HG02798 (cell line): ENCODE data around the gene OPA1.
"Not testable (repeated sequence)": the region's sequence is repeated elsewhere in the genome, so short reads cannot be mapped to it uniquely, and the experiment has no call there.

Source experiments
- ATAC-seq: cut with Tn5 transposase; IDR thresholded peaks from one replicate; pipeline ENCODE4 v1.9.1; 2021; ENCODE audit warnings: mild to moderate bottlenecking; ENCODE audit not compliant: unreplicated experiment, poor library complexity

The OPA1 gene

DNA sequence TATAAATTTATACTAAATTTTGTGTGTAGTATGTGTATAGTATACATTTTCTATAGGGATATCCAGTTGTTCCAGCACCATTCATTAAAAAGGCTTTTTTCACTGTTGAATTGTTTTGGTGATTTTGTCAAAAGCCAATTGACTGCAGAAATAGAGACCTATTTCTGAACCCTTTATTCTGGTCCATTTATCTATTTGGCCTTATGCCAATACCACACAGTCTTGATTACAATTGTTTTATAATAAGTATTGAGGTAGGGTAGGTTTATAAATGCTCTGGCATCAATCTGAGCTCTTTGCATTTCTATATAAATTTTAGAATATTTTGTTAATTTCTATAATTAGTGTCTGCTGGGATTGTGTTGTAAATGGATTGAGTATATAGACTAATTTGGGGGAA lies 6.5 kb upstream of the OPA1 start:
- ATAC-seq: no peak

DNA sequence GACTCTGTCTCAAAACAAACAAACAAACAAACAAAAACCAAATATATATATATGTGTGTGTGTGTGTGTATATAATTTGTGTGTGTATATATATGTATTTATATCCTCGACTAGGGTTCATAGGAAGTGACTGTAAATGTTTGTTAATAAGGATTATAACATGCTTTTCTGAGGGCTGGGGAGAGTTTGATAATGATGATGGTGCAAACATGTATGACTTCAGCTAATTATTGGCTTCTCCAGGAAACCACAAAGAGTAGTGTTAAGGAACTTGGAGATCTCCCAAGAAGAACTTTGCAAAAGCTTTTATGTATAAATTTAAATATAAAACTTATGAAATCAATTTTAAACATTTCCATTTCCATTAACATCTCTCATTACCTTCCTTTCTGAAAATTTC lies 3.9 kb upstream of the OPA1 start:
- no peak for ATAC-seq

DNA sequence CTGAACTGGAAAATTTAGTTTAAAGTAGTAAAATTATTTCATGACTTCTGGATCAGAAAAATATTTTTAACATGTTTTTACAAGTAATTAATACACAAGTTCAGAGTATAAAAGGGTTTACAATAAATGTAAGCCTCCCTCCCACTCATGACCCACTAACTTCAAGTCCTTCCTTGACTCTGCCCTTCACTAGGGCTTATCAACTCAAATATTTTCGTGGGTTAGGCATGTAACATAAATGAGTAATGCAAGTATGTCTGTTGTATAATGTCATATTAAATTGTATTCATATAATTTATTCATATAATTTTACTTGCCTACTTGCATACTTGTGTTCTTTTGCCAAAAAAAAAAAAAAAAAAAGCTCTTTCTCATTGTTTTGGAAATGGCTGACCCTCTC lies 3.4 kb upstream of the OPA1 start:
- ATAC-seq: no peak

GRCh38 chr3:193590088-193590856 lies 2.7 kb upstream of the OPA1 start:
- ATAC-seq: no peak

GRCh38 chr3:193593668-193594030 lies 641 bp downstream of the OPA1 start:
- ATAC-seq: peak; percentile 9

DNA sequence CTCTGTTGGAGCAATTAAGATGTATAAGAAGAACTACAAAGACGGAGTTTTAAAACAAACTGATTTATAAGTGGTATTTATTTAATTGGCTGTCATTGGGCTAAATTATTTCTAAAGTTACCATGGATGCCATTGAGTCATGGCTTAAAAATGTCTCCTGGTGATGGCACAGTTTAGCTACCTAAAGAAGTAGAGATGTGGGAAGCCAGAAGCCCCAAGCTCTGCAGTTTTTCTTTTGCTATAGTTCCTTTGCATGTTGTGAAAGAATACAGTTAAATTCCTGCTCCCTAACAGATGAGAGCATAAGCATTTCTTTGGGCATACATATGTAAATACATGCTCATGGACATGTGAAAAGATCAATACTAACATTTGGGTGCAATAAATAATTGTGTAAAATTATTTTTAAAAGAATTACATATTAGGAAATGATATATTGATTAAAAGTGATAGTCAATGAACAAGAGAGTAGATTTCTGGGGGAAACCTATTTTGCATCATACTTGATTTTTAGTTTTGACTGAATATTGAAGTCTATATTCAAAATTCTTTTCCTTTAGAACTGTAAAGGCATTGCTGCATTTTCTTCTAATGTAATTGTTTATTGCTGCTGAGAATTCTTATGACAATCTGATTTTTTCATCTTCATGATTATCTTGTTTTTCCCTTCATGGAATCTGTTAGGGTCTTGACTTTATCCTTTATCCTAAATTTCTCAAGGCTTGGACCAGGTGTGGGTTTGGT lies 2.1 kb downstream of the OPA1 start:
- ATAC-seq: no peak

DNA sequence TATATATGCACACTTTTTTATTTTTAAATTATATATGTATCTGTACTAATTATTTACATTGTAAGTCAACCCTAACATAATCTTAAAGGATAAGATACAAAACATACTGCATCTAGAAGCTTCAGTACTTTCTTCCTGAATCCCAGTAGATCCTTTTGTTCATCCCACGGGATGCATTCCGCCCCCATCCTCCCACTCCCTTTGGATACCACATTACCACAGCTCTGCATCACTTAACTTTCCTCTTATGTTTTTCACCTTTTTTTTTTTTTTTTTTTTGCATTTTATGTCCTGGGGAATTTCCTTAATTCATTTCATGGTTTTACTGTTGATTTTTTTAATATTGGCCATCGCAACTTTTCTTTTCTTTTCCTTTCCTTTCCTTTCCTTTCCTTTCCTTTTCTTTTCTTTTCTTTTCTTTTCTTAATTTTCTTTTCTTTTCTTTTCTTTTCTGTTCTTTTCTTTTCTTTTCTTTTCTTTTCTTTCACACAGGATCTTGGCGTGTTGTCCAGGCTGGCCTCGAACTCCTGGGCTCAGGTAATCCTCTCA lies 3.0 kb downstream of the OPA1 start:
- ATAC-seq: no peak

DNA sequence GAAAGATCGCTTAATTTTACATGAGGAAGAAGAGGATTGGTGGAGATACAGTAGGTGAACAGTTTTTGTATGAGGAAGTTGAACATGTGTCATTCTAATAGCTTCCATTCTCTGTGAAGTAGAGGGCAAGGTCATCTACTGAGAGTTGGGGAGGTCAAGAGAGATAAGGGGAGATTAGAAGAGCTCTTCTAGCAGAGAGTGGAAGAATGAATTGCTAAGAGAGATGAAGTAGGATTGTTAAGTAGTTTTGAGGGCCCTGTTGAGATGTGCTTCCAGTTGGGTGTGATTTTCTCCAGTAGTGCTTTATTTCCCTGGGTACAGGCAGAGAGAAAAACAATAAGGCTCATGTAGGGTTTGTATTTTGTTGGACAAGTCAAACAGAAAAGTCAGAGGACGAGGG lies 5.2 kb downstream of the OPA1 start:
- no peak for ATAC-seq

- no peak for ATAC-seq
Observed at GRCh38 chr3:193599393-193599792, 6.4 kb downstream of the OPA1 start.

- ATAC-seq: peak; percentile 73
Observed at GRCh38 chr3:193605876-193606275, 12.9 kb downstream of the OPA1 start.

DNA sequence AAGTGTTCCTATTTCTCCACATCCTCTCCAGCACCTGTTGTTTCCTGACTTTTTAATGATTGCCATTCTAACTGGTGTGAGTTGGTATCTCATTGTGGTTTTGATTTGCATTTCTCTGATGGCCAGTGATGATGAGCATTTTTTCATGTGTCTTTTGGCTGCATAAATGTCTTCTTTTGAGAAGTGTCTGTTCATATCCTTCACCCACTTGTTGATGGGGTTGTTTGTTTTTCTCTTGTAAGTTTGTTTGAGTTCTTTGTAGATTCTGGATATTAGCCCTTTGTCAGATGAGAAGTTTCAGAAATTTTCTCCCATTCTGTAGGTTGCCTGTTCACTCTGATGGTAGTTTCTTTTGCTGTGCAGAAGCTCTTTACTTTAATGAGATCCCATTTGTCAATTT lies 13.9 kb downstream of the OPA1 start:
- ATAC-seq: not testable (repeated sequence)

GRCh38 chr3:193610516-193610915 lies 17.5 kb downstream of the OPA1 start:
- not testable (repeated sequence) for ATAC-seq

DNA sequence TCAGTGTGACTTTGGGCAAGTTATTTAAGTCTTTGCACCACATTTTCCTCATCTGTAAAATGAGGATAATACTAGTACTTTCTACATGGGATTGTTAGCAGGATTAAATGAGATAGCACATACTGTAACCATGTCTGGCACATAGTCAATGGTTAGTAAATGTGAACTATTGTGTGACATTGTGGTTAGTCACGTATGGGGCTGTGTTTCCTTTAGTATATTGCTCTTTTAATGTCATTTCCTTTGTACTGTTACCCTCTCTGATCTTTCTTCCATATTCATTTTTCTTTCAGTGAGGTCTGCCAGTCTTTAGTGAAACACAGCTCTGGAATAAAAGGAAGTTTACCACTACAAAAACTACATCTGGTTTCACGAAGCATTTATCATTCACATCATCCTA lies 21.4 kb downstream of the OPA1 start:
- ATAC-seq: no peak

DNA sequence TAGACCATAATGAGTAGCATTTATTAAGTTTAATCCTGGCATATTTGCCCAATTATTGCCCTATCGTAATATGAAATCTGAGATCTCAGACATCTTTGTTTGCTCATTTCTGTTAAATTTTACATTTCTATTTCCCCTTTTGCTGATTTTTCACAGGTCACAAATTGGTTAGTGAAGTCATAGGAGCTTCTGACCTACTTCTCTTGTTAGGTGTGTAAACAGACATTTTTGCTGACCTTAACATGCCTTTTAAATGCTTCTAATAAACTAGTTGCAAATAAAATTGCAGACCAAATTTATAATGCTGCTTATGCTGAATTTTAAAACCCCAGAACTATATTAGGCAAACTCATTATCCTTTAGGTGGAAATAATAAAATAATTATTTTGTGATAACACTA lies 24.6 kb downstream of the OPA1 start:
- ATAC-seq: no peak

DNA sequence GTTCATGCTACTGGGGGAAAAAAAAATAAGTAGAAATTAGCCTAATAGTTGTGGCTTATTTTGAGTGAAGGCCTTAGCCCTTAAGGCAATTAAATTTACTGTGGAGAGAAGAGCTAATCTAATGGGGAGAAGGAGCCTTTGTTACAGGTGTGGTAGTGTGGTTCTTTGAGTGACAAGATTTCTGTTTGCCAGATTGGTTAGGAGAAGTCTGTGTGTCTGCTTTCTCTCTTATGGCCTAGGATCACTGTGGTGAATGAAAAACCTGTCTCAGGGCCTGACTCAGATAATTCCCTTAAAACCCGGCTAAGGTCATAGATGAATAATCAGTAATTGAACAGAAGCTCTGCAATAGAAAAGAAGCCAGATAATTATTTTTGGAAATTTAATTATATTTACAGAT lies 27.0 kb downstream of the OPA1 start:
- no peak for ATAC-seq

- ATAC-seq: peak; percentile 89
Observed at GRCh38 chr3:193620650-193621049, 27.6 kb downstream of the OPA1 start.

DNA sequence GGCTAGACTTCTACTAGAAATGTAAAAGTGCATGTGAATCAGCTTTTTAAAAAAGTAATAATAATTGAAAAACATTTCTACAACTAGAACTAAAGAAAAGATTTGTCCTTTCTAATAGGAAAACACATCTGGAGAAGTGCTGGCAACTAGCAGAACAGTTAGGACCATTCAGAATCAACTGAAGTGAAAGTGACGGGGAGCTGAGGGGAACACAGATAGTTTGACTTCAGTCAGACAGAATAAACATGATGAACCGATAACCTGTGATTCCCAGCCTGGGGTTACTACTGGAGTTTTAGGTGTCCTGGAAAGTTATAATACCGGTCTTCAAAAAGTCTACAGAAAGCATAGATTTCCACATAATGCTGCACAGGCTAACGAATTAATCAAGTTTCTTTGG lies 28.1 kb downstream of the OPA1 start:
- no peak for ATAC-seq

GRCh38 chr3:193630005-193630404 lies 37.0 kb downstream of the OPA1 start:
- ATAC-seq: no peak

- no peak for ATAC-seq
Observed at GRCh38 chr3:193637831-193638230, 44.8 kb downstream of the OPA1 start.

DNA sequence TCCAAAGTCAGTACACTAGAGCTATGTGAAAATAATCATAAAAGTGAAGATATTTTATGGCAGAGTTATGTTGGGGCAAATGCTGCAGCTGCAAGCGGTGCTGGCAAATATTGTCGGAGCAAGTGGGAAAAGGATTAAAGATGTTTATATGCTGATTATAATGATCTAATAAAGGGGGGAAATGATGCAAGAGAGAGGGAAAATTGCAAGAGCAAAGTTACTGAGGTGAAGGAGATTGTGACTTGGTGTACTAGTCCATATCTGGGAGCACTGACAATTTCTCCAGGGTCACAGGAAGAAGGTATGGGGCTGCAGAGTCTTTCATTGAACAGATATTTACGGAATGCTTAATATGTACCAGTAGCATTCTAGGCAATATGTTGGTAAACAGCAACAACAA lies 45.8 kb downstream of the OPA1 start:
- ATAC-seq: no peak

DNA sequence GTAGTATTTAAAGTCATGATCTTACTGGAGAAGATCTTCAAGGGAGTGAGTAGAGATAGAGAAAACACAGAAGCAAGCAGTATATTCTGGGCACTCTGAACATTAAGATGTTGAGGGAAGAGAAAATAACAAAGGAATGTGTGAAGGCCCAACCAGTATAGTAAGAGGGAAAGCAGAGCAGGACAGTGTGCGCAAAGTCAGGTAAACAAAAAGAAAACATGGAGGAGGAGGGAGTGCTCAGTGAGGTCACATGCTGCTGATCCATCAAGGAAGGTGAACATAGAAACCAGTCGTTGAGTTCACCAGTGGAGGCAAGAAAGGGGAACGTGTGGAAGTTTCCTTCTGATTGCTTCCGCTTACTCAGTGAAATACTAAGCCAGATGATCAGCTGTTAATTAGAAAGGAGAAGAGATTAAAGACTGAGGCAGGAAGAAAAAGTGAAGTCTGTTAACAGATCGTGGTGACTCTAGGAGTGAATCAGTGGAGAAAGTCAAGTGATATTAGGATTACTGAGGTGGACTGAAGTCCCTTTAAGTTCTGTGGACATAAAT lies 47.2 kb downstream of the OPA1 start:
- ATAC-seq: no peak
